Stimulated activated CD4-positive, alpha-beta T cell treated with anti-CD3 and anti-CD28 coated beads, TNF-alpha, amount 100 ng/mL, for 1 hour (primary cell): ENCODE measurements around the gene PTK7.

Source experiments
- DNase-seq, 3 donors: peaks; one replicate each; pipeline ENCODE4 v3.0.0-alpha.2; 2020; ENCODE audit warnings: low read depth in 3 of 3, low spot score in 1 of 3

The PTK7 gene

GRCh38 chr6:43142101-43142500 is 66.0 kb downstream of the PTK7 start:
- DNase-seq: no peak

GRCh38 chr6:43143235-43144128 is 67.4 kb downstream of the PTK7 start:
- peak; percentile 35 to 67 (median 60) for DNase-seq

GRCh38 chr6:43144879-43145278 is 68.8 kb downstream of the PTK7 start:
- no peak for DNase-seq

- no peak for DNase-seq
These were observed 70.1 kb downstream of the PTK7 start for GRCh38 chr6:43146261-43146660.

- DNase-seq: no peak
These were observed 70.9 kb downstream of the PTK7 start for GRCh38 chr6:43146709-43147688.

- DNase-seq: no peak
These were observed 71.8 kb downstream of the PTK7 start for GRCh38 chr6:43147691-43148477.

GRCh38 chr6:43149265-43149664 is 73.2 kb downstream of the PTK7 start:
- no peak for DNase-seq

GRCh38 chr6:43150051-43150751 is 74.1 kb downstream of the PTK7 start:
- no peak for DNase-seq

GRCh38 chr6:43159599-43159998 is 83.5 kb downstream of the PTK7 start:
- DNase-seq: no peak

- DNase-seq: no peak
These were observed 87.8 kb downstream of the PTK7 start for GRCh38 chr6:43163899-43164298.

- DNase-seq: no peak
These were observed 94.4 kb downstream of the PTK7 start for GRCh38 chr6:43170417-43170930.

- DNase-seq: peak; percentile 96 to 98 (median 96)
These were observed 95.0 kb downstream of the PTK7 start, which contains the start of gene SRF for GRCh38 chr6:43170931-43171706. SRF (plus strand) TSS chr6:43171269; CDS start chr6:43171657, 388 bp downstream.

GRCh38 chr6:43171707-43172103 is 95.6 kb downstream of the PTK7 start:
- peak in 2 of 3 donors; percentile 8 to 40 for DNase-seq

GRCh38 chr6:43172104-43173007 is 96.2 kb downstream of the PTK7 start:
- peak in 2 of 3 donors; percentile 12 to 16 for DNase-seq

- DNase-seq: no peak
These were observed 97.6 kb downstream of the PTK7 start for GRCh38 chr6:43173591-43174262.

- DNase-seq: peak; percentile 71 to 87 (median 83)
These were observed 98.4 kb downstream of the PTK7 start for GRCh38 chr6:43174263-43175112.
